Eye (tissue), 1 donor: Measurements from ENCODE around the gene SERPINH1.

ENCODE experiments used
- DNase-seq: peaks from one replicate; pipeline ENCODE4 v3.0.0-alpha.2; 2015

SERPINH1 gene

GRCh38 chr11:75533896-75534258 is 28.2 kb upstream of the SERPINH1 start:
- DNase-seq: no peak

DNA sequence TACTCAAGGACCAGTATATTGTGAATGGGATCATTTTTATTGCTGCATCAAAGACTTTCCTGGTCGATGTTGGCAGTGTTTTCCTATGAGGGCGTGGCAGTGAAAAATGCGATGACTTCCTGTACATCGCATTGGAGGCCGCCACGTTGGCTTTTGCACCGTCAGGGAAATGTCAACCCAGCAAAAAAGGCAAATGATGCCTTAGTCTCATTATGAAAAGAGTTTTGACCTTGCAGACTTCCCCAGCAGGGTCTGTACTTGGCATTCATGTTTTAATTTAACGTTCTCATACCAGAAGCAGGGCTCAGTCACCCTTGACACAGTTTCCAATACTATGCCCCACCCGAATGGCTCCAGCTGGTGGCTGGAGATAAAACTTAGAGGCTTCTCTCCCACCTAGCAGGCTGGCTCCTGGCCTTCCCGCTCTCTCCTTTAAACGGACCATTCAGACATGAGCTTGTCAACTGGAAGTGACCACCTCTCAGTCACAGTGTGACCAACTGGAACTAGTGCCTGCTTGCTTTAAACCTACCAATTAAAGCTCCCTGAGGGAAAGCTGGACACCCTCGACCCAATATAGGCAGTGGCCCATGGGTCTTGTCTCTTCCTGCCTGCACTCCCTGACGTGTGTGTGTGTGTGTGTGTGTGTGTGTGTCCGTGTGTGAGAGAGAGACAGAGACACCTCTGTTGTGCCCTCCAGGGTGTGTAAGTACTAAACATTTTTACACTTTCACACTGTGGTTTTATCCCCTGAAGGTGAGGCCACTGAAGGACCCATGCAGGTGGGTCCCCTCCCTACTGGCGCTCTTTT is 27.6 kb upstream of the SERPINH1 start:
- DNase-seq: no peak

DNA sequence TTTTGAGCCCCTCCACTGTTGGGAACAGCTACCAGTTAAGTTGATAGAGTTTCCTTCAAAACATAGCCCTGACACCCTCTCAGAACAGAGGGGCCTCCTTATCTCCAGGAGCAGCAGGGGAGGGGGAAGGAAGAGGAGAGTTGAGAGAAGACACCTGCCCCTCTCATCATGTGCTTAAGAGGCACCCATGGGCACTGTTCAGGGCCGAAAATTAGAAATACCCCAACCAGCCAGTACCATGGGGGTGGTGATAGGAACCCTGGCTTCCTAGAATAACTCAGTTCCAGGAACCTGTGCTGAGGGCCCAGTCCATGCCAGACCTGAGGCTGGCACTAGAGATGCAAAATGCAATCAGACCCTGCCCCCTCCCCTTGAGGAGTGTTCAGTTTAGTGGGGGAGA is 27.0 kb upstream of the SERPINH1 start:
- DNase-seq: no peak

DNA sequence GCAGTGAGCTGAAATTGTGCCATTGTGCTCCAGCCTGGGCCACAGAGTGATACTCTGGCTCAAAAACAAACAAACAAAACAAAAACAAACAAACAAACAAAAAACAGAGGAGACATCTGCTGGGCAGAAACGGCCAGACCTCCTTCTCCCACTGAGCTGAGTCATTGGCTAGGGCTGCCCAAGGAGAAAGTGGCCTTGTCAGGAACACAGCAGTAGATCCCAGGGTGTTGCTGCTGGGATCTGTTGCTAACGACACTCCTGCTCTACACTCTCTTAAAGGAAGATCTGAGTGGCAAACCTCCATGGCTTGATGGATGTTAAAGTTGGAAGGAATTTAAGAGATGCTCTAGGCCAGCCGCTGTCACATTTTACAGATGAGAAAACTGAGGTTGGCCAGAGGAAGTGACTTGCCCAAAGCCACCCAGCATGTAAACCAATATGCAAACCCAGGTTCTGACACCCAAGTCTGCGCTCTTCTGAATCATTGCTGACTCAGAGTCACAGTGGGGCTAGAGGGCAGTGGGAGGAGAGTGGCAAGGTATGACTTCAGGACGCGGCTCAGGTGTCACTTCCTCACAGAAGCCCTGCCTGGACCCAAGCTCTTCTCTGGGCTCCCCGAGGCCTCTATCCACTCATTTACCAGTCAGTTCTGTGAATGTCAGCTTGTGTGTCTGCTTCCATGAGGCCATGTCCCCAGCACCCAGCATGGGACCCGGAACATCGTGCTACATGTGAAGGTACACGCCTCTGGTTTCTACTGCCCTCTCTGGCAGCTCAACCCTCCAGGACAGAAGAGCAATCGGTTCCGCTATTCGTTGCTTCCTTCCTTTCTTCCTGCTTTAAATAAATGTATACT is 25.0 kb upstream of the SERPINH1 start:
- DNase-seq: no peak

DNA sequence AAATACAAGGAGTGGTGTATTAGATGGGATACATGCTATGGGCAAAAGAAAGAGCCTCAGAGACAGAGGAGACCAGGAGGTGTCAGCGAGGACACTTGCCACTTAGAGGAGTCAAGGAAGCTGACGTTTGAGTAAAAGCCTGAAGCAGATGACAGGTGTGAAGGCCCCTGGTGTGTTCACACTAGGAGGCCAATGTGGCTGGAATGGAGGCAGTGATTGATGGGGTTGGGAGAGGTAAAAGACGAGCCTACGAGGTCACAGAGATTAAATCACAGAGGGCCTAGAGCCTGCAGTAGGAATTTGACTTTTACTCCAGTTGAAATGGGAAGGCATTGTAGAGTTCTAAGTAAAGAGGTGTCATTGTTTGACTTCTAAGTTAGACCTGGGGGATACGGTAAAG is 24.3 kb upstream of the SERPINH1 start:
- DNase-seq: no peak

GRCh38 chr11:75538150-75538942 is 23.7 kb upstream of the SERPINH1 start:
- DNase-seq: no peak

GRCh38 chr11:75539459-75540334 is 22.4 kb upstream of the SERPINH1 start:
- DNase-seq: peak; percentile 30

GRCh38 chr11:75541193-75542087 is 20.6 kb upstream of the SERPINH1 start:
- no peak for DNase-seq

- no peak for DNase-seq
These were observed 20.0 kb upstream of the SERPINH1 start for GRCh38 chr11:75542088-75542438.

GRCh38 chr11:75543806-75544205 is 18.2 kb upstream of the SERPINH1 start:
- no peak for DNase-seq

DNA sequence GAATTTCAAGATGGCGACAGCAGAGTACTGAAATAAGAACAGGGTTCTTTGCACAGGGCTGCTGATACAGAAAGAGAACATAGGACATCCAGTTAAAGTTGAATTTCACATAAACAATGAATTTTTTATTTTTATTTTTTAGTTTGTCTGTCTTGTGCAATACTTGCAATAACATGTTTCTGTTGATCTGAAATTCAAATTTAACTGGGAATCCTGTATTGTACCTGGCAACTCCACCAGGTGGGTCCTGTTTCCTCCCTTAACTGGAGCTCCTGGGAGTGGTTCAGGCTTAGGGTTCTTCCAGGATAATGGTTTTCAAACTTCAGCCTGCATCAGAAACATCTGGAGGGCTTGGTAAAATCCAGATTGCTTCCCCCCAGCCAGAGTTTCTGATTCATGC is 14.9 kb upstream of the SERPINH1 start:
- no peak for DNase-seq

- peak; percentile 86 for DNase-seq
These were observed 14.4 kb upstream of the SERPINH1 start for GRCh38 chr11:75547617-75548058.

DNA sequence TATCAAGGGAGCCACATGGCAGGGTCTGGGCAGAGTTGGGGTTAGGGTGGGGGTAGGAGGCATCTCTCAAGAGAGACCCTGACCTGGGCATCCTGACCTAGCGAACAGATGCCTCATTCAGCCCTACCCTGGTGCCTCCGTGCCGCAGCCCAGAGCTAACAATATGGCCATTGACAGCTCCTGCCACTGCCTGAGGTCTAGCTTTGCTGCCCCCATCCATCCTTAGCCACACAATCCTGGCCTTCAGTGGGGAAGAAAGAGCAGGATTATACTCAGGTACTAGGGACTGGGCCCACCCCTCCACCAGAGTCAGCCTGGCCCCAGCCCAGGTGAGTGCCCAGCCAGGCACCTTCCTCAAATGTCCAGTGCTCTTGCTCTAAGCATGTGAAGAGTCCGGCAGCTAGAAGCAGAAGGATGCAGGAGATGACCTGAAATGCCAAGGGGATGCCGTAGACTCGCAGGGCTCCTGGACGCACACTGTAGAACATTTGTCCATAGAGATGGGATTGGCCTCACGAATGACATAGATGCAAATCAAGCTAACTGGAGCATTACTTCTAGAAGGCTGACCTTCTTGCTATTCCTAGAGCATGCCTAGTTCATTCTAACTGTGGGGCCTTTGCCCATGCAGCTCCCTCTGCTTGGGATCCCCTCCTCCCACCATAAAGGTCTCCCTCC is 13.3 kb upstream of the SERPINH1 start:
- no peak for DNase-seq

DNA sequence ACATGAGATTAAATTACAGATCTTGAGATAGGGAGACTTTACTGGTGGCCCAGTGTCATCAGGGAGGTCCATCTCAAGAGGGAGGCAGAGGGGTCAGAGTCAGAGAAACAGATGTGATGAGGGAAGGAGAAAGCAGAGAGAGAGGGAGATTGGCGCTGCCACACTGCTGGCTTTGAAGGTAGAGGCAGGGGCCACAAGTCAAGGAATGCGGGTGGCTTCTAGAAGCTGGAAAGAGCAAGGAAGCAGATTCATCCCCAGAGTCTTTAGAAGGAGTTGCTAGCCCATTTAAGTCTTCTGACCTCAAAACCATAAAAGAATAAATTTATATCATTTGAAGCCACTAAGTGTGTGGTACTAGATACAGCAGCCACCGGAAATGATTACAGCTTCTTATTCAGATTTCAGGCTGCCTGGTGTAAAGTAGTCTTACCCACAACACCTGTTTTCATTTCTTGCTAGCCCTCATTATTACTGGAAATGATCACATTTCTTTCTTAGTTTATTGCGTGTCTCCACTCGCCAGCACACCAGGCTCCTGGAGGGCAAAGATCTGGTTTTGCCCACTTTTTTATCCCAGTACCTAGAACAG is 12.6 kb upstream of the SERPINH1 start:
- DNase-seq: no peak

GRCh38 chr11:75553182-75553581 is 8.9 kb upstream of the SERPINH1 start:
- no peak for DNase-seq

DNA sequence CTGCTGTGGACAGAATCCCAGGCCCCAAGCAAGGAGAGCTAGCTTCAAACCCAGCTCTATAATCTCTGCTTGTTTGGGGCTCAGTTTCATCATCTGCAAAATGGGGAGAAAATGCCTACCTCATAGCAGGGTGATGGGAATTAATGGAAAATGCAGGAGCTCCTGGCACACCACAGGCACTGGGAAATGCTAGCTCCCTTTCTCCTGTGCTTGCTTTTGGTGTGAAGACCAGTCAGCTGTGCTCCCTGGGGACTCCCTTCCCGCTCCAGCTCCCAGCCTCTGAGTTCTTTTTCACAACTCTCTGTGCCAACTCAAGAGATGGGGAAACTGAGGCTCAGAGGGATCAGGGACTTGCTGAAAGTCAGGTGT is 8.2 kb upstream of the SERPINH1 start:
- no peak for DNase-seq

- DNase-seq: peak; percentile 93
These were observed 7.6 kb upstream of the SERPINH1 start for GRCh38 chr11:75554258-75555022.

DNA sequence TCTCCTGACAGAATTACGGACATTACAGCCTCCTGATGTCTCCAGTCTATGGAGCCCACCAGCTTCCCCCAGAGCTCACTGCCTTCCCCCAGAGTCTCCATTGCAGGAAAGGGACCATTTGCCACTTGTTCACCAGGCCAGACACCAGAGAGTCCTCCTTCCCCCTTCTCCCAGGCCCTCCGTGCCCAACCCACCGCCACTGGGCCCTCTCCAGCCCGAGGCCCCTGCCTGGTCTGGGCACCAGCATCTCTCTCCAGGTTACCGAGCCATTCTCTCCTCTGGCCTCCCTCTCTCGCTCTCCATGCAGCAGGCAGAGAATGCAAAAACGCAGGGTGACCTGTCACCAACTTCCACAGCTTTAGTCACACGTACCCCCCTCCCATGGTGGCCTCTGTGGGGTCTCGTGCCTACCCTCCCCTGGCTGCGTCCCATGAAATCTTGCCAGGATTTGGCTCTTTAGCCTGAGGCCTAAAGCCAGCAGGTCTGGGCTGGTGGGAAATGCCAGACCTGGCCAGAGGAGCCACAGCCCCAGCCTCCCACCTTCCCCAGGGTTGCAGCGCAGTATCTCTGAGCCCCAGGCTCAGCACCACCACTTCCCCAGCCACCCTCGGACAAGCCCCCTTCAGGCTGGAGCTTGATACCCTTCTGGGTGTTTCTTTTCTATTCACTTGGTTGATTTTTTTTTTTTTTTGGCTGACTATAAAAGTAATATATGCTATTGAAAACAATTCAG is 6.8 kb upstream of the SERPINH1 start:
- no peak for DNase-seq

GRCh38 chr11:75556275-75556674 is 5.8 kb upstream of the SERPINH1 start:
- DNase-seq: no peak
